Left kidney (tissue), 2 donors: ENCODE results near the gene FAM171A2. TPM values are rescaled to one million over a fixed set of nuclear protein-coding genes. Genes with fewer than 3 reads are reported as not detected.

Source experiments
- DNase-seq: peaks from one replicate; pipeline ENCODE4 v3.0.0-alpha.2; 2013
- polyA plus RNA-seq: library from polyadenylated mRNA; unstranded; fragments of 120-200 nt; gene quantifications from one replicate; pipeline ENCODE4 v1.2.1, GENCODE V29; 2013; ENCODE audit not compliant: insufficient read length

FAM171A2 gene
- polyA plus RNA-seq, 1 donor = 28.2 TPM

- no peak for DNase-seq
Measured at GRCh38 chr17:44307387-44308186, 56.1 kb downstream of the FAM171A2 start.

DNA sequence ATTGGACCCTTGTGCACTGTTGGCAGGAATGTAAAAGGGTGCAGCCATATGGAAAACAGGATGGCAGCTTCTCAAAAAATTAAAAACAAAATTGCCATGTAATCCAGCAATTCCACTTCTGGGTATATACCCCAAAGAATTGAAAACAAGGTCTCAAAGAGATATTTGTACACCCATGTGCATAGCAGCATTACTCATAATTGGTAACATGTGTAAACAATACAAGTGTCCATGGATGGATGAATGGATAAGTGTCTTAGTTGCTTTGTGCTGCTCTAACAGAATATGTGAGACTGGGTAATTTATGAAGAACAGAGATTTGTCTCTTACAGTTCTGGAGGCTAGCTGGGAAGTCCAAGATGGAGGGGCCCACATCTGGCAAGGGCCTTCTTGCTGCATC, 59.0 kb downstream of the FAM171A2 start:
- no peak for DNase-seq

Other genes starting within 250 kb of the FAM171A2 start
- 44.7 TPM for gene HDAC5, start 240.2 kb downstream of the FAM171A2 start, polyA plus RNA-seq
- 6.8 TPM for gene HROB, start 221.9 kb downstream of the FAM171A2 start, polyA plus RNA-seq
- 3.0 TPM for gene ASB16, start 193.1 kb downstream of the FAM171A2 start, polyA plus RNA-seq
- gene TMUB2, start 176.9 kb downstream of the FAM171A2 start, polyA plus RNA-seq = 46.8 TPM
- 69.2 TPM for gene ATXN7L3, start 164.0 kb downstream of the FAM171A2 start, polyA plus RNA-seq
- gene UBTF, start 144.2 kb downstream of the FAM171A2 start, polyA plus RNA-seq = 121 TPM
- gene SLC4A1, start 95.7 kb downstream of the FAM171A2 start, polyA plus RNA-seq = 5.9 TPM
- 1.8 TPM for gene RUNDC3A, start 55.3 kb downstream of the FAM171A2 start, polyA plus RNA-seq
- gene SLC25A39, start 39.0 kb downstream of the FAM171A2 start, polyA plus RNA-seq = 85.4 TPM
- 236 TPM for gene GRN, start 18.6 kb downstream of the FAM171A2 start, polyA plus RNA-seq
- gene ITGA2B, start 25.8 kb upstream of the FAM171A2 start, polyA plus RNA-seq = 4.4 TPM
- gene GPATCH8, start 139.6 kb upstream of the FAM171A2 start, polyA plus RNA-seq = 65.1 TPM
- 25.8 TPM for gene FZD2, start 193.6 kb upstream of the FAM171A2 start, polyA plus RNA-seq